ENCODE data around the gene ZNF823. TPM values are rescaled to one million over a fixed set of nuclear protein-coding genes. Genes with fewer than 3 reads are reported as not detected.

The ZNF823 gene
- total and polyA plus RNA-seq, 2 of the 13 experiments (the other 11 are each of a cell fraction or from before 2014, with no cell fraction given), result 5.7 to 11.7 TPM

GRCh38 chr19:11737964-11738745 is 591 bp downstream of the ZNF823 start (continued):
- TF ChIP-seq ZBTB14 (CRISPR knock-in tag; IDR thresholded peaks at IDR 0.05), result 0 out of 2 replicates have a peak, but pooled peaks have one; percentile 14
- no peak for TF ChIP-seq ZBTB26 (CRISPR knock-in tag; IDR thresholded peaks at IDR 0.05; ENCODE audit: borderline replicate concordance)
- peak; percentile 48 for TF ChIP-seq ASH2L (IDR thresholded peaks at IDR 0.05; ENCODE audit: insufficient read length, low read depth, low read length)
- TF ChIP-seq NR2F6 (IDR thresholded peaks at IDR 0.05), result peak; percentile 27; the same call in 1 of the 2 replicates
- peak; percentile 56; the same call in 1 of the 2 replicates for TF ChIP-seq NR2F6 (CRISPR knock-in tag; IDR thresholded peaks at IDR 0.05)
- no peak for TF ChIP-seq ATF7-NPFF (CRISPR knock-in tag; IDR thresholded peaks at IDR 0.05; ENCODE audit: low read depth)
- TF ChIP-seq ZSCAN31 (CRISPR knock-in tag; IDR thresholded peaks at IDR 0.05; ENCODE audit: low read depth), result 0 out of 2 replicates have a peak, but pooled peaks have one; percentile 35
- no peak for TF ChIP-seq U2AF1 (optimal IDR thresholded peaks at IDR 0.05; ENCODE audit: low read depth, low read length)
- TF ChIP-seq NFAT5 (CRISPR knock-in tag; IDR thresholded peaks at IDR 0.05), result no peak
- TF ChIP-seq HNF1B (CRISPR knock-in tag; IDR thresholded peaks at IDR 0.05), result peak; percentile 95
- 0 out of 2 replicates have a peak, but pooled peaks have one; percentile 44 for TF ChIP-seq KLF6 (CRISPR knock-in tag; IDR thresholded peaks at IDR 0.05)
- TF ChIP-seq DMTF1 (CRISPR knock-in tag; IDR thresholded peaks at IDR 0.05), result no peak
- TF ChIP-seq SALL1 (CRISPR knock-in tag; IDR thresholded peaks at IDR 0.05), result peak; percentile 37; the same call in 1 of the 2 replicates
- TF ChIP-seq RXRB (CRISPR knock-in tag; IDR thresholded peaks at IDR 0.05; ENCODE audit: borderline replicate concordance), result peak; percentile 59; the same call in 1 of the 2 replicates
